ENCODE results near the gene EXOC2.

GRCh38 chr6:508006-508405, 184.9 kb downstream of the EXOC2 start:
- TF ChIP-seq ZBTB26 (CRISPR knock-in tag; IDR thresholded peaks at IDR 0.05; ENCODE audit: borderline replicate concordance) = no peak
- no peak for TF ChIP-seq ZBTB1 (CRISPR knock-in tag; IDR thresholded peaks at IDR 0.05; ENCODE audit: borderline replicate concordance)
- no peak for TF ChIP-seq PHB2 (IDR thresholded peaks at IDR 0.05; ENCODE audit: partially characterized antibody)
- no peak for TF ChIP-seq POLR2A (IDR thresholded peaks at IDR 0.05; ENCODE audit: insufficient read depth in 1 of 2, low read depth in 2 of 2, low read length in 2 of 2)
- TF ChIP-seq RERE (CRISPR knock-in tag; IDR thresholded peaks at IDR 0.05; ENCODE audit: low read depth) = no peak

Measured in HepG2 (cell line).